Measurements from ENCODE around the gene RETREG2. TPM values are rescaled to one million over a fixed set of nuclear protein-coding genes. Genes with fewer than 3 reads are reported as not detected.

Gene RETREG2
- polyA plus RNA-seq, 1 donor, result 105 TPM

DNA sequence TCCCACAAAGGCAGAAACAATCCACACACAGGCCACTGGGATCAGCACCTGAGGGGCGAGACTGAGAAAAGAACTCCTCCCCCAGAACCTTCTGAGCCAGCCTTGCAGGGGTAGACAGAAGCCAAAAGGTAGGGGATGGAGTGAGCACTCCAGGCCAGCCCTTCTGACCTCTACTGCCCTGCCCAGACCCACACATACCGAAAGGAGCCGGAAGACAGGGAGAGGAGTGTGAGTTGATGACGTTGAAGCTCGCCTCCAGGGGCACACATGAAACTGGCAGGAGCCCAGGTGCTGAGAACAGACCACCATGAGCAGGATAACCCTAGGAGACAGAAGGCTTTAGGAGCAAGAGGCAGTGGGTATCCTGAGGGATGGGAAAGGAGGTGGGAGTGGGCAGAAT, 10.1 kb upstream of the RETREG2 start:
- no peak for DNase-seq

DNA sequence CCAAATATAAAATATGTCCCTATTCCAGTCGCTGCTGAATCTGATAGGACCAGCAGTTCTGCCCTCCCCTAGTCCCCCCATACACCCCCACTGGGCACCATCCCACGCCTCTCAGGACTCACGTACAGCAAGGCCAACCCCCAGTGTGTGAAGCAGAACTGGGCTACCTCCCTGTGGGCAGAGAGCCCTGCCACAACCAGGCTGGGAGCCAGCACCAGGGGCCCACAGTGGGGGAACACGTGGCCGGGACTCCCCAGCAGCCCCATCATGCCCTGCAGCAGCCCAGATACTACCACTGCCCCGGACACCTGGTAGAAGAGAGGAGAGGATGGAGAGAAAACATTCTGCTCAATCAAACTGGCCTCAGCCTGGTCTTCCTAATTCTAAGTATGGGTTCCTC, 9.5 kb upstream of the RETREG2 start:
- no peak for DNase-seq

- DNase-seq, result no peak
These were observed 9.1 kb upstream of the RETREG2 start for GRCh38 chr2:219168932-219169331.

DNA sequence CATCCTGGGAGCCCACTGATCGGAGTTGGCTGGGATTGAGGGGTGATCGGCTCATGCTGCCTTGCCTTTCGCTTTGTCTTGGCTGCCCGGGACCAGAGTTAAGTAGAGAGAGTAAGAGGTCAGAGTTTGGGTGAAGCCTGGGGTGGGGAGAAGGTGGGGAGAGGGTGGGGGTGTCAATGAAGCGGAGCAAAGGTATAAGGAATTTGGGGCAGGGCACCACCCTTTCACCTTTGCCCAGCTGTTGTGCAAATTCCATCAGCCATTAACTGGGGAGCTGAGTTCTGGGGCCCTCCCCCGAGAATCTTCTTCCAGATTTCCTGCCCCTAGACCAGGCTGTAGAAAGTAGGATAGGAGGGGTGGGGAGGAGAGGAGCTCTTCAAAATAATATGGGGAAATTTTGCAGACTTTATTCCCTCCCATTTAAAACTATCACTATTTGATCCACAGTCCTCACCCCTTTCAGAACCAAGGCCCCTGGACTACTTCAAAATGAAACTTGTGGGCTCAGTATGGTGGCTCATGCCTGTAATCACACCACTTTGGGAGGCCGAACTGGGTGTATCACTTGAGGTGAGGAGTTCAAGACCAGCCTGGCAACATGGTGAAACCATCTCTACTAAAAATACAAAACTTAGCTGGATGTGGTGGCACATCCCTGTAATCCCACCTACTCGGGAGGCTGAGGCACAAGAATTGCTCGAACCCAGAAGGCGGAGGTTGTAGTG, 8.0 kb upstream of the RETREG2 start, which contains the start of gene SLC23A3:
Gene SLC23A3, minus strand, starts transcription at position 100 of the 725 bp plus-strand sequence. Its CDS starts 45 bp downstream, at position 55.
- no peak for DNase-seq

GRCh38 chr2:219171231-219171651, 6.8 kb upstream of the RETREG2 start:
- DNase-seq, result peak; percentile 45

GRCh38 chr2:219172231-219173154, 5.6 kb upstream of the RETREG2 start:
- no peak for DNase-seq

GRCh38 chr2:219173176-219173575, 4.9 kb upstream of the RETREG2 start:
- DNase-seq, result no peak

GRCh38 chr2:219174146-219174545, 3.9 kb upstream of the RETREG2 start:
- no peak for DNase-seq

DNA sequence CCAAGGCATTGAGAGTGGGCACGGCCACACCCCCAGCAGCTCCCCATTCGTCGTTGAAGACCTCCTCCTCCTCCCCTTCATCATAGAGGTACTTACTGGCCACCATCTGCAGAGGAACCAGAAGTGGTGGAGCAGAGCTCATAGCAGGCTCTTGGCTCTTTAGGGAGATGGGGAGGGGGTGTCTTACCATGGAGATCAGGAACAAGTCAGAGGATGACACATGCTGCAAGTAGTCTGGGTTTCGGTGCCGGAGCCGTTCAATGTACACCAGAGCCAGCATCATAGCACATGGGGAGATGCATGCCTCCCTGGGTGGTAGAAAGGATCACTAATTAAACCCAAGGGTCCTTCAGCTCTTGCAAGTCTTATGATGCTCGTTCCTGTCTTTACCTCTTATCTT, 3.3 kb upstream of the RETREG2 start:
- no peak for DNase-seq

GRCh38 chr2:219175486-219175885, 2.6 kb upstream of the RETREG2 start:
- DNase-seq, result no peak

DNA sequence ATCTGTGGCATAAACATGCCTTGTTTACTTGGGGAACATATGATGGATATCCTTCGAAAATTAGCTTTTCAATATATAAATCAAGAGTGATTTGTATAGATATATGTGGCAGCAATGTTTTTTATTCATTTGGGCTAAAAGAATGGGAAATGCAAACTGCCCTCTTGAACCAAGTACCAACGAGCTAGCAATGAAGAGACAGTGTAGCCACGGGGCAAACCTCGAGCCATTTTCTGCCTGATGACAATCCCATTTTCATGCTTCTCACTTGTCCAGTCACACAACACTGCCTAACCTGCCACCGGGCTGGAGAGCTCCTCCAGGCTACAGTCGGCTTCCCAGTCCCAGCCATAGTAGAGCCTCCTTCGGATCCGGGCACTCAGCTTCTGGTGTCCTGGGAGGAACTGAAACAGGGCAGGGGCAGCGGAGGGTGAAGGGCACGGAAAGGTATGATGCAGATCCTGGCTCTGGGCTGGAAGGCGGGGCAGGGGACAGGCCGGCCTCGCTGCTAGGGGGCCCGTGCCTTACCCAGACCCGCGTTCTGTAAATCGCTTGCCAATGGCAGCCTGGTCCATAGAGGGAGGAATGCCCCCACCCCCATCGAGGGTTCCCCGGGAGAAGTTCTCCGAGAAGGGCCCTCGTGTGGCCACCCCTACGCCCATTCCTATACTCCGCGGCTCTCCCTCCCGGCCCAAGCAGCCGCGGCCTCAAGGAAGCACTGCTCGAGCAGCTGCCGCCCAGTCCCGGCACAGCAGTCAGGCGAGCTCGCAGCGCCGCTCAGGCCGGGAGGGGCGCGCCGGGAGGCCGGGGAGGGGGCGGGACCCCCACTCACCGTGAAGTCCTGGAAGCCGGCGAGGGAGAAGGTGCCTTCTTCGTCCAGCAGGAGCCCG, 1.9 kb upstream of the RETREG2 start:
- peak; percentile 33 for DNase-seq

GRCh38 chr2:219176818-219177551, 1.1 kb upstream of the RETREG2 start, which contains the start of gene CNPPD1:
CNPPD1 (minus strand) TSS chr2:219176925; CDS start chr2:219176828, 97 bp downstream.
- peak; percentile 77 for DNase-seq

- DNase-seq, result no peak
These were observed 501 bp downstream of the RETREG2 start for GRCh38 chr2:219178377-219179175.

GRCh38 chr2:219179601-219180465, 1.8 kb downstream of the RETREG2 start:
- DNase-seq, result no peak

DNA sequence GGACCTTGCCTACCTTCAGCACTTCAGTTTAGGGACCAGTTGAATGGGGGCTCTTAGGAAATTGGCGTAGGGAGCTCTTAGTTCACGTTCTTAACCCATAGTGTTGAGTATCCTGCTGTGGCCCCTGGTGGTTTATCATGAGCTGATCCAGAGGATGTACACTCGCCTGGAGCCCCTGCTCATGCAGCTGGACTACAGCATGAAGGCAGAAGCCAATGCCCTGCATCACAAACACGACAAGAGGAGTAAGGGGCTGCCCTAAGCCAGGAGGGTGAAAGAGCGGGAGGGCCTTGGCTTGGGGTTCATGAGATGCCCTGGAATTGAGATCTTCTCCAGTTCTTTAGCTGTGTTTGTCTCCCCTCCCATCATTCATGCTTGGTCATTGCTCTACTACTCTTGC, 2.9 kb downstream of the RETREG2 start:
- no peak for DNase-seq

- DNase-seq, result no peak
These were observed 3.5 kb downstream of the RETREG2 start for GRCh38 chr2:219181531-219181930.

DNA sequence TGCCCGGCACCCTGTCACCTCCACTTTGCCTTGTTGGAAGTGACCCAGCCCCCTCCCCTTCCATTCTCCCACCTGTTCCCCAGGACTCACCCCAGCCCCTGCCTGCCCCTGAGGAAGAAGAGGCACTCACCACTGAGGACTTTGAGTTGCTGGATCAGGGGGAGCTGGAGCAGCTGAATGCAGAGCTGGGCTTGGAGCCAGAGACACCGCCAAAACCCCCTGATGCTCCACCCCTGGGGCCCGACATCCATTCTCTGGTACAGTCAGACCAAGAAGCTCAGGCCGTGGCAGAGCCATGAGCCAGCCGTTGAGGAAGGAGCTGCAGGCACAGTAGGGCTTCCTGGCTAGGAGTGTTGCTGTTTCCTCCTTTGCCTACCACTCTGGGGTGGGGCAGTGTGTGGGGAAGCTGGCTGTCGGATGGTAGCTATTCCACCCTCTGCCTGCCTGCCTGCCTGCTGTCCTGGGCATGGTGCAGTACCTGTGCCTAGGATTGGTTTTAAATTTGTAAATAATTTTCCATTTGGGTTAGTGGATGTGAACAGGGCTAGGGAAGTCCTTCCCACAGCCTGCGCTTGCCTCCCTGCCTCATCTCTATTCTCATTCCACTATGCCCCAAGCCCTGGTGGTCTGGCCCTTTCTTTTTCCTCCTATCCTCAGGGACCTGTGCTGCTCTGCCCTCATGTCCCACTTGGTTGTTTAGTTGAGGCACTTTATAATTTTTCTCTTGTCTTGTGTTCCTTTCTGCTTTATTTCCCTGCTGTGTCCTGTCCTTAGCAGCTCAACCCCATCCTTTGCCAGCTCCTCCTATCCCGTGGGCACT, 4.5 kb downstream of the RETREG2 start:
- DNase-seq, result no peak

DNA sequence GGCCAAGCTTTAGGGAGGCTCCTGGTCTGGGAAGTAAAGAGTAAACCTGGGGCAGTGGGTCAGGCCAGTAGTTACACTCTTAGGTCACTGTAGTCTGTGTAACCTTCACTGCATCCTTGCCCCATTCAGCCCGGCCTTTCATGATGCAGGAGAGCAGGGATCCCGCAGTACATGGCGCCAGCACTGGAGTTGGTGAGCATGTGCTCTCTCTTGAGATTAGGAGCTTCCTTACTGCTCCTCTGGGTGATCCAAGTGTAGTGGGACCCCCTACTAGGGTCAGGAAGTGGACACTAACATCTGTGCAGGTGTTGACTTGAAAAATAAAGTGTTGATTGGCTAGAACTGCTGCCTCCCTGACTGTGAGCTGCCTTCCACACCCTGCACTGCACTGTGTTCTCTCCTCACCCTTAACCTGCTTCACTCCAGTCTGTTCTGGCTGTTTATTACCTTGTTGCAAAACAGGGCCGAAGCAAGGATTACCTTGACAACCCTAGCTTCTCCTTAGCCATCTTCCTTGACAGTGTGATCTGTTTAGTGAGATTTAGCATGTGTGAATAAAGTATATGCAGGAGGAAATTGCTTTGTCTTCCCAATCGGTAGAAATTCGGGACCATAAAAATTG, 5.2 kb downstream of the RETREG2 start:
- DNase-seq, result no peak

Measured in left kidney (tissue), 2 donors.